ENCODE results near the gene SNORC. TPM values are rescaled to one million over a fixed set of nuclear protein-coding genes. Genes with fewer than 3 reads are reported as not detected.

SNORC gene
- total RNA-seq, 1 donor from 2014 or later = 3.1 TPM

GRCh38 chr2:232878855-232879617, 9.0 kb downstream of the SNORC start:
- Mint-ChIP-seq H3K4me1 (ENCODE audit: low read depth, unreplicated experiment) (no peaks in the 10 kb centered on the region), H3K36me3 (ENCODE audit: low read depth, unreplicated experiment) (peaks cover 6% of the 10 kb centered on the region), H3K4me3 (ENCODE audit: unreplicated experiment) (no peak overlapping the region), H3K9me3 (ENCODE audit: unreplicated experiment) (no peaks in the 10 kb centered on the region), H3K27ac (ENCODE audit: unreplicated experiment) (no peak overlapping the region), H3K27me3 (ENCODE audit: low read depth, unreplicated experiment) (peaks cover 18% of the 10 kb centered on the region)
- Histone ChIP-seq H3K4me1 (ENCODE audit: insufficient read depth, low read length) (no peaks in the 10 kb centered on the region), H4K20me1 (ENCODE audit: insufficient read depth, low read length) (no peaks in the 10 kb centered on the region), H3K9ac (ENCODE audit: low read length) (no peak overlapping the region), H3K4me2 (ENCODE audit: low read length) (no peak overlapping the region), H3K27me3 (ENCODE audit: insufficient read depth, low read length) (no peaks in the 10 kb centered on the region), H3K27ac (ENCODE audit: low read depth, low read length) (no peak overlapping the region), H3K4me3 (ENCODE audit: insufficient read depth, low read depth, low read length) (no peak overlapping the region), H3K9me3 (ENCODE audit: insufficient read depth, low read depth, low read length) (no peaks in the 10 kb centered on the region), H3K79me2 (ENCODE audit: insufficient read depth, low read length) (no peaks in the 10 kb centered on the region), H3K36me3 (ENCODE audit: insufficient read depth, low read length) (no peaks in the 10 kb centered on the region), H2AFZ (ENCODE audit: low read depth, low read length) (no peak overlapping the region)
- no peak for DNase-seq (ENCODE audit: low read depth)
- FAIRE-seq = no peak
- TF ChIP-seq, protein P1, sequence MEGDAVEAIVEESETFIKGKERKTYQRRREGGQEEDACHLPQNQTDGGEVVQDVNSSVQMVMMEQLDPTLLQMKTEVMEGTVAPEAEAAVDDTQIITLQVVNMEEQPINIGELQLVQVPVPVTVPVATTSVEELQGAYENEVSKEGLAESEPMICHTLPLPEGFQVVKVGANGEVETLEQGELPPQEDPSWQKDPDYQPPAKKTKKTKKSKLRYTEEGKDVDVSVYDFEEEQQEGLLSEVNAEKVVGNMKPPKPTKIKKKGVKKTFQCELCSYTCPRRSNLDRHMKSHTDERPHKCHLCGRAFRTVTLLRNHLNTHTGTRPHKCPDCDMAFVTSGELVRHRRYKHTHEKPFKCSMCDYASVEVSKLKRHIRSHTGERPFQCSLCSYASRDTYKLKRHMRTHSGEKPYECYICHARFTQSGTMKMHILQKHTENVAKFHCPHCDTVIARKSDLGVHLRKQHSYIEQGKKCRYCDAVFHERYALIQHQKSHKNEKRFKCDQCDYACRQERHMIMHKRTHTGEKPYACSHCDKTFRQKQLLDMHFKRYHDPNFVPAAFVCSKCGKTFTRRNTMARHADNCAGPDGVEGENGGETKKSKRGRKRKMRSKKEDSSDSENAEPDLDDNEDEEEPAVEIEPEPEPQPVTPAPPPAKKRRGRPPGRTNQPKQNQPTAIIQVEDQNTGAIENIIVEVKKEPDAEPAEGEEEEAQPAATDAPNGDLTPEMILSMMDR (IDR thresholded peaks at IDR 0.05; ENCODE audit: insufficient read depth, low read depth, low read length) = no peak
- TF ChIP-seq EZH2 (IDR thresholded peaks at IDR 0.05; ENCODE audit: insufficient read depth, low read length) = no peak

DNA sequence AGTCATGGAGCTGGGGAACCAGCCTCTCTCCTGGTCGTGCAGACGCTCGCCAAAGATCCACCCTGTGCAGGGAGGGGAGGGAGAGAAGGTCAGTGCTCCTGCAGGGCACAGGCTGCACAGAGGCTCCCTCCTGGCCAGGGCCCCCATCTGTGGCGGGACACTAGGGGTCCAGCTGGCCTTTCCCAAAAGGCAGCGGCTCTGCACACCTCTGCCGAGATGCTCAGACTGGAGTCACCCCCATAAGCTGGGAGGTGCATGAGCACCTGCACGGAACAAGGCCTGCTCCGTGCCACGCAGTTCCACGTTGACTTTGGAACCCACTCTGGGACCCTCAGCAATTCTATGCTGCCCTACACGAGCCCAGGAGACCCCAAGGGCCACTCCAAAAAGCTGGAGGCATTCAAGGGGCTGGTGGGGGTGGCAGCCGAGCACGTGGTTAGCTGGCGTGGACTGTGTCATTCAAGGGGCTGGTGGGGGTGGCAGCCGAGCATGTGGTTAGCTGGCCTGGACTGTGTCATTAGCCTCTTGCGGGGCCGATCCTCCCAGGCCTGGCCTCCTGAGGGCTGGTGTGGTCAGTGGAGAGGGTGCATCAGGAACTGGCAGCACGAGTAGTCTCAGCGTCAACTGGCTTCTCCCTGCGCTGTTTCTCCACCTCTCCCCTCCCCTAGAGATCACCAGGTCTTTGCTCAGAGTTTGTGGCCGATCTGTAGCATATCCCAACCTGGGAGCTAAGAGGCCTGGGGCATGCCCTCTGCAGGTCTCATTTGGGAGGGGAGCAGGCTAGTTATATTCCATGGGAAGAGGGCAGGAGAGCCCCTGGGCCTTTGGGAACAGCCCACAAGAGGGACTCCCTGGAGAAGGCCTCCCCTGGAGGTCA, 9.8 kb downstream of the SNORC start:
- Mint-ChIP-seq H3K9me3 (ENCODE audit: unreplicated experiment) (no peaks in the 10 kb centered on the region), H3K4me3 (ENCODE audit: unreplicated experiment) (no peak overlapping the region), H3K36me3 (ENCODE audit: low read depth, unreplicated experiment) (peaks cover 4% of the 10 kb centered on the region), H3K4me1 (ENCODE audit: low read depth, unreplicated experiment) (no peaks in the 10 kb centered on the region), H3K27me3 (ENCODE audit: low read depth, unreplicated experiment) (peaks cover 18% of the 10 kb centered on the region), H3K27ac (ENCODE audit: unreplicated experiment) (peak overlapping the region; percentile 26)
- no peak overlapping the region for H3K4me2 ChIP-seq (ENCODE audit: low read length)
- no peak overlapping the region for H3K27ac ChIP-seq (ENCODE audit: low read depth, low read length)
- H3K4me1 ChIP-seq (ENCODE audit: insufficient read depth, low read length) = no peaks in the 10 kb centered on the region
- no peaks in the 10 kb centered on the region for H3K79me2 ChIP-seq (ENCODE audit: insufficient read depth, low read length)
- H3K9me3 ChIP-seq (ENCODE audit: insufficient read depth, low read depth, low read length) = no peaks in the 10 kb centered on the region
- no peaks in the 10 kb centered on the region for H3K27me3 ChIP-seq (ENCODE audit: insufficient read depth, low read length)
- no peaks in the 10 kb centered on the region for H4K20me1 ChIP-seq (ENCODE audit: insufficient read depth, low read length)
- no peak overlapping the region for H2AFZ ChIP-seq (ENCODE audit: low read depth, low read length)
- H3K4me3 ChIP-seq (ENCODE audit: insufficient read depth, low read depth, low read length) = no peak overlapping the region
- H3K36me3 ChIP-seq (ENCODE audit: insufficient read depth, low read length) = no peaks in the 10 kb centered on the region
- DNase-seq (ENCODE audit: low read depth) (no peak), FAIRE-seq (no peak)
- TF ChIP-seq, protein P1 (IDR thresholded peaks at IDR 0.05; ENCODE audit: insufficient read depth, low read depth, low read length) = no peak
- no peak for TF ChIP-seq EZH2 (IDR thresholded peaks at IDR 0.05; ENCODE audit: insufficient read depth, low read length)
- H3K9ac ChIP-seq (ENCODE audit: low read length) = no peak overlapping the region
